SHP77 treated with DMSO at 0.1 percent for 48 hours (cell line): Measurements from ENCODE around the gene PTCRA.

ENCODE experiments used
- DNase-seq: peaks from one replicate; lab custom pipeline; 2025; lab: John Stamatoyannopoulos, UW

Gene PTCRA

GRCh38 chr6:42973926-42974325, 58.1 kb downstream of the PTCRA start:
- DNase-seq = no peak

DNA sequence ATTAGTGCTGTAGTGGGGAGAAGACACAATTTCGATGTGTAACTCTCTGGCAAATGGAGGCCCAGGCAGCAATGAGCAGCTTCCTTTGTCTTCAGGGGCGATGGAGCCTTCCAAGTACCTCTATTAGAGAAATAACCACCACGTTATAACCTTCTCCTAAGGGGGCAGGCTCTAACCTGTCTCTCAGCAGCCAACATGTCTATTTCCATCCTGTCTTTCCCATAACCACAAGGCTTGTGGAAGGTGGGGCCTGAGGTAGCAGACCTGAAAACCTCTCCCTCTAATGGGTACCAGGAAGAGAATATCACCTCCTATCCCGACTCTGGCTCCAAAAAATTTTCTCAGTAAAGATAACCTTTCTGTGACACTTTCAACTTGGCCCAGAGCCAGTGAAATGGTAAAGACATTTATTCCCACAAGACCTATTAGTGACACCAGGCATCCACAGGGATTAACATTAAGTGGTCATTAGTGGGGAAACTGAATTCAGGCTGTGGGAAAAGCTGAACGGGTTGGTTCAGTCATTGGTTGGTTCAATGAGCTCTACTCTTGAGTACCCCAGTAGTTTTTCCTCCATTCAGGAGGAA, 59.2 kb downstream of the PTCRA start:
- DNase-seq = no peak
